HL-60 (cell line): ENCODE data around the gene PINK1.

ENCODE experiments used
- CTCF ChIP-seq: IDR thresholded peaks from one replicate; pipeline ENCODE4 v1.5.1; 2011; ENCODE audit warnings: low read length, control low read depth, inconsistent platforms; ENCODE audit not compliant: insufficient read depth
- GABPA ChIP-seq: IDR thresholded peaks from 2 replicates; pipeline ENCODE4 v1.6.1; 2012; ENCODE audit warnings: low read depth
- POLR2AphosphoS5 ChIP-seq: IDR thresholded peaks from 2 replicates; pipeline ENCODE4 v1.6.1; 2012; ENCODE audit warnings: low read depth
- REST ChIP-seq: IDR thresholded peaks from 2 replicates; pipeline ENCODE4 v1.6.1; 2012; ENCODE audit warnings: low read depth; ENCODE audit not compliant: insufficient replicate concordance
- SPI1 ChIP-seq: IDR thresholded peaks from 2 replicates; pipeline ENCODE4 v1.6.1; 2012; ENCODE audit warnings: low read depth, mild to moderate bottlenecking, borderline replicate concordance

- TF ChIP-seq CTCF = no peak
- no peak for TF ChIP-seq POLR2AphosphoS5
- no peak for TF ChIP-seq GABPA
- no peak for TF ChIP-seq REST
- TF ChIP-seq SPI1 = no peak
Measured at GRCh38 chr1:20652300-20652699, 19.0 kb downstream of the PINK1 start.
